ENCODE measurements around the gene PIGR.

The PIGR gene

GRCh38 chr1:206912445-206913095, 33.7 kb downstream of the PIGR start:
- H3K4me3 ChIP-seq: no peak overlapping the region
- H3K27ac ChIP-seq: no peak overlapping the region
- intact Hi-C loops (cut with DNase I; ENCODE audit: low total_unique reads): loop anchor here (5.0 to 10.0 kb wide), 4 partner anchors 178 to 420 kb away; no protein-coding TSS in a partner anchor
- peaks cover 0 to 45% of the 10 kb centered on the region in 2 donors for H3K27me3 ChIP-seq
- no peaks in the 10 kb centered on the region for H3K36me3 ChIP-seq
- peaks cover 0 to 14% (median 12%) of the 10 kb centered on the region in 4 donors for H3K4me1 ChIP-seq
- peak; percentile 74 to 75 for DNase-seq
- no peaks in the 10 kb centered on the region for H3K9me3 ChIP-seq
- peak; percentile 82 to 84 for TF ChIP-seq CTCF (IDR thresholded peaks at IDR 0.05)

- H3K4me3 ChIP-seq: no peak overlapping the region
- peak; percentile 15 to 38 for DNase-seq
Observed at GRCh38 chr1:206911064-206911663, 35.1 kb downstream of the PIGR start.

GRCh38 chr1:206909883-206910318, 36.4 kb downstream of the PIGR start:
- Histone ChIP-seq H3K27ac (no peak overlapping the region), H3K36me3 (no peaks in the 10 kb centered on the region), H3K4me3 (peak overlapping the region; percentile 37 to 52), H3K9me3 (no peaks in the 10 kb centered on the region), H3K27me3 (peaks cover 0 to 41% of the 10 kb centered on the region in 2 donors), H3K4me1 (peaks cover 0 to 14% (median 12%) of the 10 kb centered on the region in 4 donors)
- intact Hi-C loops (cut with DNase I; ENCODE audit: low total_unique reads): loop anchor here (5.0 to 10.0 kb wide), 4 partner anchors 175 to 418 kb away; no protein-coding TSS in a partner anchor
- no peak for TF ChIP-seq CTCF (IDR thresholded peaks at IDR 0.05)
- DNase-seq: peak in 1 of 2 donors; percentile 60

More at GRCh38 chr1:206911064-206911663, 35.1 kb downstream of the PIGR start:
- intact Hi-C loops (cut with DNase I; ENCODE audit: low total_unique reads): loop anchor here (5.0 to 10.0 kb wide), 4 partner anchors 176 to 419 kb away; no protein-coding TSS in a partner anchor
- Histone ChIP-seq H3K36me3 (no peaks in the 10 kb centered on the region), H3K9me3 (no peaks in the 10 kb centered on the region), H3K4me1 (peaks cover 0 to 14% (median 12%) of the 10 kb centered on the region in 4 donors), H3K27ac (no peak overlapping the region), H3K27me3 (peaks cover 0 to 48% of the 10 kb centered on the region in 2 donors)
- TF ChIP-seq CTCF (IDR thresholded peaks at IDR 0.05): peak; percentile 59 to 88

DNA sequence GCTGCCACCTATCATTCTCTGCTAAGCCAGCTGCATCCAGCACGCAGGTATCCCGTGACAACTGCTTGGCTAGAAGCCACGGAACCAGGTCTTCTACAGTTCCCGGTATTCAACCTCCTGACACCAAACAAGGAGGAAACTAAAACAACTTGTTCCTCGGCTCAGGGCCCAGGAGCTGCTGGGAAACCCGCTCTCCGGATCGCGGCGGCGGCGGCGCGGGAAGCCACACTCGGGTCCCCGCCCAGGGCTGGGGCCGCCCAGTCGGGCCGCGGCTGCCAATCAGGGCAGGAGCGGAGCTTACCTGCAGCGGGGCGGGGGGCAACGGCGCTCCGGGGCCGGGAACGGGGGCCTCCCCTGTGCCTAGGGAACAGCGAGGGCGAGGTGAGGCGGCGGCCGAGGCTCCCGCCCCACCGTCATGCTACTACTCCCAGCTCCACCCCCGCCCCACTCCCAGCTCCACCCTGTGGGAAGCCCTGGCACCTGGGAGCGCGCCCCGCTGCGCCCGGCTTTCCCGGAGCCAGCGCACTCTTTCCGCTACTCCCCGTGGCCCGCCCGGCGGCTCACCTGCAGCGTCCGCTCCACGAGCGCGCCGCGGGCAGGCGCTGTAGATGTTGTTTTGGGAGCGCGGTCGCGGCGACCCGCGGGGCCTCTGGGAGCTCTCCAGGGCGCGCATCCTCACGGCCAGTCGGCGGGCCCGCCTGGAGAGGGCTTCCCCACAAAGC, 36.9 kb downstream of the PIGR start:
- TF ChIP-seq CTCF (IDR thresholded peaks at IDR 0.05): no peak
- H3K9me3 ChIP-seq: no peaks in the 10 kb centered on the region
- H3K4me3 ChIP-seq: peak overlapping the region; percentile 37 to 52
- no peak overlapping the region for H3K27ac ChIP-seq
- DNase-seq: peak in 1 of 2 donors; percentile 68
- intact Hi-C loops (cut with DNase I; ENCODE audit: low total_unique reads): no loop called here
- H3K4me1 ChIP-seq: peaks cover 0 to 14% (median 12%) of the 10 kb centered on the region in 4 donors
- peaks cover 0 to 43% of the 10 kb centered on the region in 2 donors for H3K27me3 ChIP-seq
- no peaks in the 10 kb centered on the region for H3K36me3 ChIP-seq

GRCh38 chr1:206908038-206908437, 38.2 kb downstream of the PIGR start:
- Histone ChIP-seq H3K4me1 (peaks cover 0 to 14% (median 12%) of the 10 kb centered on the region in 4 donors), H3K27me3 (peaks cover 0 to 37% of the 10 kb centered on the region in 2 donors), H3K9me3 (no peaks in the 10 kb centered on the region), H3K36me3 (no peaks in the 10 kb centered on the region), H3K27ac (no peak overlapping the region), H3K4me3 (no peak overlapping the region)
- intact Hi-C loops (cut with DNase I; ENCODE audit: low total_unique reads): no loop called here
- no peak for TF ChIP-seq CTCF (IDR thresholded peaks at IDR 0.05)
- peak in 1 of 2 donors; percentile 38 for DNase-seq

Measured in tibial artery (tissue), 4 donors.